ENCODE data around the gene GNGT2.

The GNGT2 gene

GRCh38 chr17:49168706-49169105, 41.7 kb downstream of the GNGT2 start:
- Histone ChIP-seq H3K4me1 (ENCODE audit: control insufficient read depth, insufficient read depth, low read length, unreplicated experiment) (no peaks in the 10 kb centered on the region), H3K79me2 (ENCODE audit: control insufficient read depth, insufficient read depth, low read length, unreplicated experiment) (no peaks in the 10 kb centered on the region), H3K27me3 (ENCODE audit: insufficient read depth, low read length) (peaks cover 87% of the 10 kb centered on the region)

GRCh38 chr17:49165143-49165542, 45.2 kb downstream of the GNGT2 start:
- Histone ChIP-seq H3K27ac (ENCODE audit: low read depth, low read length) (no peak overlapping the region), H3K36me3 (ENCODE audit: insufficient read depth, low read length) (no peaks in the 10 kb centered on the region), H3K79me2 (ENCODE audit: control insufficient read depth, insufficient read depth, low read length, unreplicated experiment) (no peaks in the 10 kb centered on the region), H3K27me3 (ENCODE audit: insufficient read depth, low read length) (peaks cover 56% of the 10 kb centered on the region), H3K4me1 (ENCODE audit: control insufficient read depth, insufficient read depth, low read length, unreplicated experiment) (no peaks in the 10 kb centered on the region), H2AFZ (ENCODE audit: low read length, unreplicated experiment) (no peak overlapping the region), H3K4me3 (ENCODE audit: low read depth, low read length) (no peak overlapping the region)

More at GRCh38 chr17:49168706-49169105, 41.7 kb downstream of the GNGT2 start:
- Histone ChIP-seq H2AFZ (ENCODE audit: low read length, unreplicated experiment) (no peak overlapping the region), H3K36me3 (ENCODE audit: insufficient read depth, low read length) (no peaks in the 10 kb centered on the region), H3K27ac (ENCODE audit: low read depth, low read length) (no peak overlapping the region), H3K4me3 (ENCODE audit: low read depth, low read length) (no peak overlapping the region)

GRCh38 chr17:49162866-49163265, 47.5 kb downstream of the GNGT2 start:
- Histone ChIP-seq H3K27ac (ENCODE audit: low read depth, low read length) (no peak overlapping the region), H3K79me2 (ENCODE audit: control insufficient read depth, insufficient read depth, low read length, unreplicated experiment) (no peaks in the 10 kb centered on the region), H3K36me3 (ENCODE audit: insufficient read depth, low read length) (no peaks in the 10 kb centered on the region), H3K4me1 (ENCODE audit: control insufficient read depth, insufficient read depth, low read length, unreplicated experiment) (peaks cover 3% of the 10 kb centered on the region), H2AFZ (ENCODE audit: low read length, unreplicated experiment) (no peak overlapping the region), H3K4me3 (ENCODE audit: low read depth, low read length) (no peak overlapping the region), H3K27me3 (ENCODE audit: insufficient read depth, low read length) (peaks cover 33% of the 10 kb centered on the region)

GRCh38 chr17:49157784-49158183, 52.6 kb downstream of the GNGT2 start:
- no peaks in the 10 kb centered on the region; the same call in 1 of the 2 replicates for H3K27me3 ChIP-seq (ENCODE audit: insufficient read depth, low read length)
- H3K4me1 ChIP-seq (ENCODE audit: control insufficient read depth, insufficient read depth, low read length, unreplicated experiment): peaks cover 7% of the 10 kb centered on the region
- no peaks in the 10 kb centered on the region for H3K79me2 ChIP-seq (ENCODE audit: control insufficient read depth, insufficient read depth, low read length, unreplicated experiment)
- no peak overlapping the region for H3K27ac ChIP-seq (ENCODE audit: low read depth, low read length)
- no peaks in the 10 kb centered on the region for H3K36me3 ChIP-seq (ENCODE audit: insufficient read depth, low read length)
- no peak overlapping the region for H2AFZ ChIP-seq (ENCODE audit: low read length, unreplicated experiment)
- no peak overlapping the region for H3K4me3 ChIP-seq (ENCODE audit: low read depth, low read length)

- H3K4me3 ChIP-seq (ENCODE audit: low read depth, low read length): no peak overlapping the region
- no peaks in the 10 kb centered on the region for H3K79me2 ChIP-seq (ENCODE audit: control insufficient read depth, insufficient read depth, low read length, unreplicated experiment)
- H2AFZ ChIP-seq (ENCODE audit: low read length, unreplicated experiment): no peak overlapping the region
- H3K4me1 ChIP-seq (ENCODE audit: control insufficient read depth, insufficient read depth, low read length, unreplicated experiment): peaks cover 7% of the 10 kb centered on the region
- H3K27ac ChIP-seq (ENCODE audit: low read depth, low read length): no peak overlapping the region
- H3K36me3 ChIP-seq (ENCODE audit: insufficient read depth, low read length): no peaks in the 10 kb centered on the region
- H3K27me3 ChIP-seq (ENCODE audit: insufficient read depth, low read length): no peaks in the 10 kb centered on the region; the same call in 1 of the 2 replicates
Observed at GRCh38 chr17:49156256-49156655, 54.1 kb downstream of the GNGT2 start.
